Breast epithelium (tissue), 3 donors: ENCODE measurements around the gene MID2.

ENCODE experiments used
- CTCF ChIP-seq, 3 donors: fragments of 450-650 bp; IDR thresholded peaks; one replicate each; pipeline ENCODE4 v1.5.1; 2016 to 2017; ENCODE audit warnings: antibody characterized with exemption in 3 of 3, mild to moderate bottlenecking in 3 of 3, moderate library complexity in 3 of 3
- POLR2A ChIP-seq: fragments of 450-650 bp; IDR thresholded peaks from one replicate; pipeline ENCODE4 v1.6.1; 2016; ENCODE audit warnings: antibody characterized with exemption, mild to moderate bottlenecking, moderate library complexity
- POLR2AphosphoS5 ChIP-seq, 3 donors: sonication (generic); formaldehyde crosslinking; IDR thresholded peaks; one replicate each; pipeline ENCODE4 v1.6.1; 2017; ENCODE audit warnings: antibody characterized with exemption in 3 of 3

- TF ChIP-seq CTCF (IDR thresholded peaks at IDR 0.05) (no peak), POLR2AphosphoS5 (IDR thresholded peaks at IDR 0.05) (no peak), POLR2A (no peak)
Observed at GRCh38 chrX:107934262-107934661, 108.6 kb downstream of the MID2 start.
